Smooth muscle cell (in vitro differentiated cells): ENCODE data around the gene MRPL10. TPM values are rescaled to one million over a fixed set of nuclear protein-coding genes. Genes with fewer than 3 reads are reported as not detected.
A peak's percentile ranks its signal among the peaks of the same experiment; 100 is the strongest.

ENCODE experiments used
- DNase-seq: peaks from one replicate; lab custom pipeline; 2025; ENCODE audit not compliant: unreplicated experiment; lab: John Stamatoyannopoulos, UW
- H2AFZ ChIP-seq: fragments of 200-600 bp; sonication (generic); 2 replicates; pipeline ENCODE4 v1.6.0; 2016; ENCODE audit warnings: antibody characterized with exemption, low read depth, mild to moderate bottlenecking
- H3F3A ChIP-seq: fragments of 200-600 bp; sonication (generic); 2 replicates; pipeline ENCODE4 v1.6.0; 2017; ENCODE audit warnings: antibody characterized with exemption, low read depth
- H3K27ac ChIP-seq: fragments of 200-600 bp; sonication (generic); 2 replicates; pipeline ENCODE4 v1.5.1; 2016; ENCODE audit warnings: low read depth, mild to moderate bottlenecking
- H3K27me3 ChIP-seq: fragments of 200-600 bp; sonication (generic); 2 replicates; pipeline ENCODE4 v1.6.1; 2016; ENCODE audit warnings: low read depth, mild to moderate bottlenecking
- H3K36me3 ChIP-seq: fragments of 200-600 bp; sonication (generic); 2 replicates; pipeline ENCODE4 v1.5.1; 2016; ENCODE audit warnings: low read depth
- H3K4me1 ChIP-seq: fragments of 200-600 bp; sonication (generic); 2 replicates; pipeline ENCODE4 v1.5.1; 2016; ENCODE audit warnings: low read depth
- H3K4me2 ChIP-seq: fragments of 200-600 bp; sonication (generic); 2 replicates; pipeline ENCODE4 v1.6.0; 2016; ENCODE audit warnings: mild to moderate bottlenecking
- H3K4me3 ChIP-seq: fragments of 200-600 bp; sonication (generic); 2 replicates; pipeline ENCODE4 v1.5.1; 2016; ENCODE audit warnings: mild to moderate bottlenecking
- H3K79me2 ChIP-seq: fragments of 200-600 bp; sonication (generic); 2 replicates; pipeline ENCODE4 v1.6.0; 2016; ENCODE audit warnings: low read depth, mild to moderate bottlenecking
- H3K9ac ChIP-seq: fragments of 200-600 bp; sonication (generic); 2 replicates; pipeline ENCODE4 v1.6.0; 2016; ENCODE audit warnings: low read depth
- H3K9me3 ChIP-seq: fragments of 200-600 bp; sonication (generic); replicated peaks from 2 replicates; pipeline ENCODE4 v1.5.1; 2016; ENCODE audit warnings: low read depth
- H4K20me1 ChIP-seq: fragments of 200-600 bp; sonication (generic); 2 replicates; pipeline ENCODE4 v1.6.0; 2016; ENCODE audit warnings: low read depth
- WGBS: methylation state at CpG from one replicate; pipeline ENCODE4 v1.1.7; 2016; ENCODE audit warnings: low lambda C conversion rate; 5-methylcytosine and 5-hydroxymethylcytosine counted together
- polyA plus RNA-seq: library from polyadenylated mRNA; unstranded; fragments of >200 nt; fragmentation: Nextera tagmentation; extraction: Ambion mirVana; gene quantifications from 2 replicates; pipeline ENCODE4 v1.2.1, GENCODE V29; 2016
- total RNA-seq: library from RNA; depleted of rRNA; stranded (reverse); fragments of >200 nt; gene quantifications from 2 replicates; pipeline ENCODE4 v1.2.3, GENCODE V29; 2014
- TF ChIP-seq, protein P1 (sequence below): fragments of 200-600 bp; sonication (generic); IDR thresholded peaks from 2 replicates; pipeline ENCODE4 v1.5.1; 2017; ENCODE audit warnings: borderline replicate concordance, mild to moderate bottlenecking, antibody characterized with exemption; ENCODE audit not compliant: insufficient read depth, poor library complexity, severe bottlenecking

Gene MRPL10
- total and polyA plus RNA-seq, 2 experiments from 2014 or later, result 24.0 to 36.6 TPM

DNA sequence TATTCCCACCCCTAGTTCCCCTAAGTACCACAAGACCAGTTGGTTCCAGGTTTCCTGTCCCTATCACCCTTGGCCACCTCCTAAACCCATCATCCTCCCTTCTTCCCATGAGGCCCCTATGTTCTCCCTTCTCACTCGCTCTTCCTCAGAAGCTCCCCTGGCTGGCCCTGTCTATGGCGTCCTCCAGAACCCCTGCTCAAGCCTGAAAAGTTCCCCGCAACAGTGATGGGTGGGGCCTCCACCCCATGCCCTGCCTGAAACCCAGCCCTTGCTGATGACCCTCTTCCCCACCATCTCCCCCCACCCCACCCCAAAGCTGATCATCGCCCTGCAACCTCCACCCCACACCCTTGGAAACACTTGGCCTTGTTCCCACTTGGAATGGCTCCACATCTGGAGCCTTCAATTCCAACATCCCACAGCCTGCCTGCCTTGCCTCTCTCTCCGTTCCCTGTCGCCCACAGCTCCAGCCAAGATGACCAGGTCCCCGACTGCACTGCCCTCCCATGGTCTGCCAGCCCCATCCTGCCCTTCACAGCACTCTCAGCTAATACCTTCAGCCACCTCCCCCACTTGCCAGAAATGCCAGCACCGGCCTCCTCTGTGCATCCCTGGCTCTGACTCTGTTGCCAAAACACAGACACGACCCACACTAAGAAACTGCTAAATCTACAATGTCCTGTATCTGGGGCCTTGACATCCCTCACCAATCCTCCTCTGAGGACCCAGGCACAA, 20.3 kb downstream of the MRPL10 start:
- no peak for DNase-seq
- H3K4me1 ChIP-seq, result peaks cover 4% of the 10 kb centered on the region
- peak overlapping the region; percentile 73 for H3K9ac ChIP-seq
- H3K79me2 ChIP-seq, result no peaks in the 10 kb centered on the region
- peak overlapping the region; percentile 96 for H3K27ac ChIP-seq
- peaks cover 8% of the 10 kb centered on the region for H3F3A ChIP-seq
- no peaks in the 10 kb centered on the region for H3K36me3 ChIP-seq
- no peaks in the 10 kb centered on the region for H3K27me3 ChIP-seq
- H4K20me1 ChIP-seq, result peaks cover 8% of the 10 kb centered on the region
- H3K4me2 ChIP-seq, result peak overlapping the region; percentile 52
- TF ChIP-seq, protein P1, sequence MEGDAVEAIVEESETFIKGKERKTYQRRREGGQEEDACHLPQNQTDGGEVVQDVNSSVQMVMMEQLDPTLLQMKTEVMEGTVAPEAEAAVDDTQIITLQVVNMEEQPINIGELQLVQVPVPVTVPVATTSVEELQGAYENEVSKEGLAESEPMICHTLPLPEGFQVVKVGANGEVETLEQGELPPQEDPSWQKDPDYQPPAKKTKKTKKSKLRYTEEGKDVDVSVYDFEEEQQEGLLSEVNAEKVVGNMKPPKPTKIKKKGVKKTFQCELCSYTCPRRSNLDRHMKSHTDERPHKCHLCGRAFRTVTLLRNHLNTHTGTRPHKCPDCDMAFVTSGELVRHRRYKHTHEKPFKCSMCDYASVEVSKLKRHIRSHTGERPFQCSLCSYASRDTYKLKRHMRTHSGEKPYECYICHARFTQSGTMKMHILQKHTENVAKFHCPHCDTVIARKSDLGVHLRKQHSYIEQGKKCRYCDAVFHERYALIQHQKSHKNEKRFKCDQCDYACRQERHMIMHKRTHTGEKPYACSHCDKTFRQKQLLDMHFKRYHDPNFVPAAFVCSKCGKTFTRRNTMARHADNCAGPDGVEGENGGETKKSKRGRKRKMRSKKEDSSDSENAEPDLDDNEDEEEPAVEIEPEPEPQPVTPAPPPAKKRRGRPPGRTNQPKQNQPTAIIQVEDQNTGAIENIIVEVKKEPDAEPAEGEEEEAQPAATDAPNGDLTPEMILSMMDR, result no peak
- no peak overlapping the region for H2AFZ ChIP-seq
- 89% methylated on average over 9 of the region's 9 CpGs for WGBS
- no peaks in the 10 kb centered on the region for H3K9me3 ChIP-seq
- no peak overlapping the region for H3K4me3 ChIP-seq

DNA sequence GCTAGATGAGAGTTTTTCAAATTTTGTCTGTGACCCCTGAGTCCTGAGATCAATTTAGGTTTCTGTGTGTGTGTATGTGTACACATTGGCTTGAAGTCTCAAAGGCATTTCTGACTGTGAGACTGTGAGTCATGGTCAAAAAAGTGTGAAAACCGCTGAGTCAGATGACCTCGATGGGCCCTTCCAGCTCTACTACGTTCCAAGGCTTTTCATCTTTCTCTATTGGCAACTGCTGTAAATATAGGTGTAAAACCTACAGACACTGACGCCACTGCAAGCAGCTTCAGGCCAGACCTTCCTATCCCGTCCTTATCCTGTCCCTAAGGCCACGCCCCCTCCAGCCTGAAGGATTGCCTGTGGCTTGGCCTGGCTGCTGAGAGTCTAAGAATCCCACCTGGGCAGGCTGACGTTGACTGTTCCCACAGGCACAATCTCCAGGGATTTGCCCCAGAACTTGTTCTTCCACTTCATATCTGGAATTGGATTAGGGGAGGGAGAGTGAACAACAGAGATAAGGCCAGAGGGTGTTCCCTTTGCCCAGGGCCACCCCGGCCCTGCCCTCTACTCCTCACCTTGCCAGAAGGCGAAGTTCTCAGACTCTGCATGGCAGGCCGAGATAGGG, 21.0 kb downstream of the MRPL10 start:
- no peak for DNase-seq
- 36% methylated on average over 10 of the region's 10 CpGs for WGBS
- Histone ChIP-seq H3K36me3 (no peaks in the 10 kb centered on the region), H3F3A (peaks cover 8% of the 10 kb centered on the region), H4K20me1 (peaks cover 8% of the 10 kb centered on the region), H3K9ac (peak overlapping the region; percentile 73), H3K4me1 (peaks cover 4% of the 10 kb centered on the region), H3K9me3 (no peaks in the 10 kb centered on the region), H2AFZ (no peak overlapping the region), H3K79me2 (no peaks in the 10 kb centered on the region), H3K27me3 (no peaks in the 10 kb centered on the region), H3K27ac (peak overlapping the region; percentile 96), H3K4me3 (no peak overlapping the region), H3K4me2 (peak overlapping the region; percentile 52)
- TF ChIP-seq, protein P1, result no peak

DNA sequence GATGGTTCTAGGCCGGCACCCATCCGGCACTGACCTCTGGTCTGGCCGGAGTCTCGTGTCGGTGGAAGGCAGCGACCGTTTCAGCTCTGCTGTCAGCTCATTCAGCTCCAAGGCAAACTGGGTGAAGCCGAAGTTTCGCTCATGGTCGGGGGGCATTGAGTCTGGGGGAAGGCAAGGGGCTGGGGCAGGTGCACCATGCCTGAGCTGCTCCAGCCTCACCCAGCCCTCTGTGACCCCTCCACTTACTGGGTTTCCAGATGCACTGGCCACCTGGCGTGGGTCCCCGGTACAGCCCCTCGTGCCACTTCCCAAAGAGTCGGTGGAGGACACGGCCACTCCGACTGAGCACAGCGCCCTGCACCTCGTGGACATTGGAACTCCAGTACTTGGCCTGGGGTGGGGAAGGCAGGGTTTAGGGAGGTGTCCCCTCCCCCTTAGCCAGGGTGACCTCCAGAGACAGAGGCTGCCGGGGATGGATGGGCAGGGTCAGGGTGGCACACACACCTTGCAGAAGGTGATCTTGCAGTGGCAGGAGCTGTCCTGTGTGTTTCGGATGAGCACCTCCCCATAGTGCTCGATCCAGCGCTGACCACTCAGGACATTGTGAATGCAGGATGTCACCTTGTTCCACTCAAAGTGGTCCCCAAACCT, 22.4 kb downstream of the MRPL10 start:
- DNase-seq, result no peak
- TF ChIP-seq, protein P1, result no peak
- H2AFZ ChIP-seq, result no peak overlapping the region
- H3K4me2 ChIP-seq, result no peak overlapping the region
- H3K27me3 ChIP-seq, result peaks cover 7% of the 10 kb centered on the region
- no peaks in the 10 kb centered on the region for H3K79me2 ChIP-seq
- H3F3A ChIP-seq, result peaks cover 8% of the 10 kb centered on the region
- peaks cover 8% of the 10 kb centered on the region for H4K20me1 ChIP-seq
- no peaks in the 10 kb centered on the region for H3K9me3 ChIP-seq
- H3K4me3 ChIP-seq, result no peak overlapping the region
- peaks cover 4% of the 10 kb centered on the region for H3K4me1 ChIP-seq
- H3K27ac ChIP-seq, result peak overlapping the region; percentile 96
- peak overlapping the region; percentile 52 for H3K9ac ChIP-seq
- 98% methylated on average over 22 of the region's 22 CpGs for WGBS
- H3K36me3 ChIP-seq, result no peaks in the 10 kb centered on the region
